ENCODE measurements around the gene FADS1. TPM values are rescaled to one million over a fixed set of nuclear protein-coding genes. Genes with fewer than 3 reads are reported as not detected.

FADS1 gene
- total RNA-seq, 2 donors from 2014 or later = 1.2 to 4.6 TPM

DNA sequence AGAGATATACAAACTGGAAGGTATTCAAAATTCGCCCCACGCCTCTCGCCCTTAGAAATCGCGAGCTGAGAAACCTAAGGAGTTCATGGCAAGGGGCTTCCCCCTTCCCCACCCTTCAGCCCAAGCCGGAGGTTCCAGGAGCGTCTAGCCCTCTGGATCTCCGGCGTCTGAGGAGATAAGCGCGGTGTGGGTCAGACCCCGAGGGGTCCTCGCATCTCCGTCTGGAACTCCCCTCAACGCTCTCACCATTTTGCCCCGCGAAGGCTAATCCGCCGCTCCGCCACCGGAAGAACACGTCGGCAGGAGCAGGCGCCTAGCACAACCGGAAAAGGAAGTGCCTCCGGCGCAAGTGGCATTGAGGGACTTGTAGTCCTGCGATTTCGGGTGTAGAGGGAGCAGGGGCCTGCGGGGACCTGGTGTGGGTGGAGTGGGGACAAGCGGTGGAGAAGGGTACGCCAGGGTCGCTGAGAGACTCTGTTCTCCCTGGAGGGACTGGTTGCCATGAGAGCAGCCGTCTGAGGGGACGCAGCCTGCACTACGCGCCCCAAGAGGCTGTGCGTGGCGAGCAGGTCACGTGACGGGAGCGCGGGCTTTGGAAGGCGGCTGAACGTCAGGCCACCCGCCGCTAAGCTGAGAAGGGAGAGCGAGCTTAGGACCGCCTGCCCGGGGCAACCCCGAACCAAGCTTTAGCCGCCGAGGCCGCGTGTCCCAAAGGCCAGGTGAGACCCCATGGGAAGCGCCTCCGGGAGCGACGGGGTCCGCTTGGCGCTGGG, 24.3 kb downstream of the FADS1 start, which contains the start of the genes FEN1 and TMEM258:
FEN1 (plus strand) TSS at position 602 of the 773 bp plus-strand sequence. CDS start 2,451 bp downstream, outside the sequence.
TMEM258 (minus strand) TSS at position 290 of the 773 bp plus-strand sequence; CDS start at position 249, 41 bp downstream.
- no peaks in the 10 kb centered on the region for H3K9me3 ChIP-seq (ENCODE audit: control insufficient read depth, low read length, poor library complexity, severe bottlenecking)
- no peaks in the 10 kb centered on the region for H3K27me3 Mint-ChIP-seq
- DNase-seq (peak; percentile 74 to 79 (median 77)), ATAC-seq (peak; percentile 90)
- peaks cover 3% of the 10 kb centered on the region for H3K36me3 Mint-ChIP-seq (ENCODE audit: low read depth)
- peak within 1 kb of the TSS; percentile 99 for H3K27ac Mint-ChIP-seq
- peak within 1 kb of the TSS; percentile 96 for H3K4me3 Mint-ChIP-seq
- peaks cover 18% of the 10 kb centered on the region for H3K4me1 Mint-ChIP-seq

DNA sequence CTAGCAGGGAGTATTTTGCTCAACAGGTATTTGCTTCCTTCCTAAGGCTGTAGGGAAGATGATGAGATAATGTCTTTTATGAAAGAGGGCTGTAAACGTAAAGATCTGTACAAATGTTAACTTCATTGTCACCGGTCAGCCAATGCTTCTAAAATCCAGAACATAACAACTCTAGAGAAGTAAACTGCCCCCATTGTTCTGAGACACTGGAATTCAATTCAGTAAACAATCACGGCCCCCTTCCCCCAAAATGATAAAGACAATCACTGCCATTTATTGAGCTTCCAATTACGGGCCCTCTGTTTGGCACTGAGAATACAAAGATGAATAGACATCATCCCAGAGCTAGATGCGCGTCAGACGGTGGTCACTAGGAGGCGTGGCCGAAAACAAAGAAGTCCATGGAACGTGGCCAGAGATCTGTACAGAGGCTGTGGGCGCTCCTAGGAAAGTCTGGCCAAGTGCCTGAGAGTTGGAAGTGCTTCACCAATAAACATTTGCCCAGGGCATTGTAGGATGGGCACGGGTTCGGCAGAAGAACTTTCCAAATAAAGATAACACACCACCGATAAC, 25.0 kb downstream of the FADS1 start:
- peak overlapping the region; percentile 96 for H3K4me3 Mint-ChIP-seq
- no peaks in the 10 kb centered on the region for H3K9me3 ChIP-seq (ENCODE audit: control insufficient read depth, low read length, poor library complexity, severe bottlenecking)
- peaks cover 3% of the 10 kb centered on the region for H3K36me3 Mint-ChIP-seq (ENCODE audit: low read depth)
- H3K27me3 Mint-ChIP-seq = no peaks in the 10 kb centered on the region
- peaks cover 15% of the 10 kb centered on the region for H3K4me1 Mint-ChIP-seq
- peak; percentile 31 for ATAC-seq
- peak overlapping the region; percentile 99 for H3K27ac Mint-ChIP-seq
- DNase-seq = no peak

DNA sequence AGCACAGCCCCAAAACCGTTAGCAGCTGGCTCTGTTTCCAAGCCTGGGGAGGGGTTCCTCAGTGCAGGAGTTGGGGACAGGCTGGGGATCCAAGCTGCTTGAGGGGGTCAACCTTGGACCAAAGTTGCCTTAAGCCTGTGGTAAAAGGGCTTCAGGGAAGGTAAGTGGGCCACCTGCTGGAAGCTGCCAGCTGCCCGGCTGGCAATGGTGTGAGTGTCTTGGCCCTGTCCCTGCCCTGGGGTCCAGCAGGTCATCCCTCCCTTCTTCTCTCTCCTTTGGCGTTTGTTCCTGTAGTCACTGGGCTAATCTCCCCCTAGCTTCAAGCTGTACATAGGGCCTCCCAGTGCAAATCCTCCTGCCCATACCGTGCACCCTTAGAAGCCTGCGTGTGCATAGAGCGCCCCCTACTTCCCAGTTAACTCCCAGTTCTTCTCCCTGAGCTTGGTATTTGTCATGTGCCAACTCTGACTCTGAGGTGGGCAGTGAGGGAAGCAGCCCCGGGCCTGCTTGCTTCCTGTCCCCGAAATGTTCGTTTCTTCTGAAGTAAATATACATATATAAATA, 28.8 kb downstream of the FADS1 start:
- DNase-seq (no peak), ATAC-seq (no peak)
- Mint-ChIP-seq H3K4me1 (peaks cover 15% of the 10 kb centered on the region), H3K27ac (peak overlapping the region; percentile 27), H3K27me3 (no peaks in the 10 kb centered on the region), H3K4me3 (no peak overlapping the region), H3K36me3 (ENCODE audit: low read depth) (peaks cover 5% of the 10 kb centered on the region)
- H3K9me3 ChIP-seq (ENCODE audit: control insufficient read depth, low read length, poor library complexity, severe bottlenecking) = no peaks in the 10 kb centered on the region

DNA sequence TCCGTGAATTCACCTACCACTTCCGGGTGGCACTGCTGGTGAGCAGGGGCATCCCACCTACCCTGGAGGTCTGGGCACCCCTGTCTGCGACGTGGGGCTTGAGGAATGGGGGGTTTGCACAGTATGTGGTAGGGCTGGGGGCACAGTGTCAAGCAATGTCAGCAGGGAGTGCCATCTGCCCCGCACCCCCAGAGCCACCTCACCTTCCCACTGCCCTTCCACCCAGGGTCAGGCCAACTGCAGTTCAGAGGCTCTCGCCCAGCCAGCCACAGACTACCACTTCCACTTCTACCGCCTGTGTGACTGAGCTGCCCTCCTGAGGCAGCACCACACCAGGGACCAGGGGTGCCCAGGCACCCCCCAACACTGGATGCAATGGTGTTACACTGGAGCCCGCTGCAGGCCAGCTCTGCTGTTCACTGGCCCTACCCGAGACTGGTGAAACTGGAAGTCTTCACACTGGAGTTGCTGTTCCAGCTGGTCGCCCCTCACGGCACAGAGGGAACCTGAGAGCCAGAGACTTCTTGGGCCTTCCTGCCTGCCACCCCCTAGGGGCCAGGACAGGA, 30.9 kb downstream of the FADS1 start:
- Mint-ChIP-seq H3K4me1 (peaks cover 6% of the 10 kb centered on the region), H3K27ac (no peak overlapping the region), H3K27me3 (no peaks in the 10 kb centered on the region), H3K4me3 (no peak overlapping the region), H3K36me3 (ENCODE audit: low read depth) (peaks cover 5% of the 10 kb centered on the region)
- DNase-seq (no peak), ATAC-seq (no peak)
- H3K9me3 ChIP-seq (ENCODE audit: control insufficient read depth, low read length, poor library complexity, severe bottlenecking) = no peaks in the 10 kb centered on the region

DNA sequence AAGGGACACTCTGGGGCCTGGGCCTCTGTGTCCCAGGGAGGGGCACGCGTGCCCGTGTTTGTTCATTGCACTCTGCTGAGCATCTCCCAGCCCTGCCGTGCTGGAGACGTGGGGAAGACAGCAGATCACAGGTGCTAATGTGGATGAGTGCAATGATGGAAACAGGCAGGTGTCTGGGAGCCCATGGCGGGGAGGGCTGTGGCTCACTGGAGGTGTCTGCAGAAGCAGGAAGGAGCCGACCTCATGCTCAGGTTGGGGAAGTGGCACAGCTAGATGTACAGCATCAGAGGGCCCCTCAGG, 32.3 kb downstream of the FADS1 start:
- Mint-ChIP-seq H3K27me3 (no peaks in the 10 kb centered on the region), H3K27ac (peak overlapping the region; percentile 37), H3K36me3 (ENCODE audit: low read depth) (peaks cover 5% of the 10 kb centered on the region), H3K4me1 (peaks cover 2% of the 10 kb centered on the region), H3K4me3 (peak overlapping the region; percentile 31)
- DNase-seq (no peak), ATAC-seq (no peak)
- no peaks in the 10 kb centered on the region for H3K9me3 ChIP-seq (ENCODE audit: control insufficient read depth, low read length, poor library complexity, severe bottlenecking)

DNA sequence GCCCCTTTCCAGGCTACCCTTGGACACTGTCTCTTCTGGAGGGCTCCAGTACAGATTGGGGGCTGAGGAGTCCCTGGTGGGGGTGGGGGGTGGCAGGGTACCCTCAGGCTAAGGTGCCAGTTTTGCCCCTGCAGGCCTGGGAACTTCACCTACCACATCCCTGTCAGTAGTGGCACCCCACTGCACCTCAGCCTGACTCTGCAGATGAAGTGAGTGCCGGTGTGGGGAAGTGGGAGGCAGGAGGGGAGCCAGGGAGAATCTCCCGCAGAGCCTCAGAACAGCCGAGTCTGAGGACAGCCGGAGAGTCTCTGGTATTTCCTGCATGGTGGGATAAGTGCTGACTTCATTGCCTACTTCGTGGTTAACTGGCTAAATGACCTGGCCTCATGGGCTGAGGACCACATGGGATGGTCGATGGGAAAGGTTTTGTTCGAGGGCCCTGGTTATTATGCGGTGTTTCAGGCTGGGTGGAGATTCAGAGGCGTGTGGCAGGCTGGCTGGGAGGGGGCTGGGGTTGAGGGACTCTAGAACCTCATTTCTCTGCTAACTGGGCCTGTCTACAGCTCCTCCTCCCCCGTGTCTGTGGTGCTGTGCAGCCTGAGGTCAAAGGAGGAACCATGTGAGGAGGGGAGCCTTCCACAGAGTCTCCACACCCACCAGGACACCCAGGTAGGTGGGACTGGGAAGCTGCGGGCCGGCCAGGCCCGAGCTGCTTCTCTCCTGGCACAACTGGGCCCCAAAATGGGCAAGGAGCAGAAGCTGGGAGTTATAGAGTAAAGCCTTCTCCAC, 32.9 kb downstream of the FADS1 start:
- peak overlapping the region; percentile 31 for H3K4me3 Mint-ChIP-seq
- DNase-seq = no peak
- H3K36me3 Mint-ChIP-seq (ENCODE audit: low read depth) = peaks cover 5% of the 10 kb centered on the region
- H3K27me3 Mint-ChIP-seq = no peaks in the 10 kb centered on the region
- ATAC-seq = no peak
- peaks cover 2% of the 10 kb centered on the region for H3K4me1 Mint-ChIP-seq
- peak overlapping the region; percentile 37 for H3K27ac Mint-ChIP-seq
- H3K9me3 ChIP-seq (ENCODE audit: control insufficient read depth, low read length, poor library complexity, severe bottlenecking) = no peaks in the 10 kb centered on the region

DNA sequence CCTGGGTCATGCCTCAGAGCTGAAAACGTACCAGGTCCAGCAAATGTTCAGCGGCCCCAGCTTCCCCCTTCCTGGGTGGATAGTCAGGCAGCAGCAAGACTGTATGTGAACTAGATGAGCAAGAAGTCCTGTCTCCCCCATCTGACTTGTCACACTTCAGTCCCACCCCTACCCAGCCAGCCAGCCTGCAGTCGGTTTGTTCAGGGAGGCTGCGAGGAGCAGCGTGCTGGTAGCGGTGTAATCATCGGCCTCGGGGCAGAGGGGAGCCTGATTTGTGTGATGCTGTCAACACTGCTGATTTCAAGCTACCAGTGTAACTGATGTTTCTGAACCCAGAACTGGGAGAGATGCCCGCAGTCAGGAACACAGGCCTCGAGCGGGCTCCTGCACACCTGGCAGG, 34.0 kb downstream of the FADS1 start:
- Mint-ChIP-seq H3K36me3 (ENCODE audit: low read depth) (peaks cover 3% of the 10 kb centered on the region), H3K4me3 (no peak overlapping the region), H3K4me1 (peaks cover 5% of the 10 kb centered on the region), H3K27me3 (no peaks in the 10 kb centered on the region), H3K27ac (no peak overlapping the region)
- ATAC-seq (no peak), DNase-seq (no peak)
- no peaks in the 10 kb centered on the region for H3K9me3 ChIP-seq (ENCODE audit: control insufficient read depth, low read length, poor library complexity, severe bottlenecking)

DNA sequence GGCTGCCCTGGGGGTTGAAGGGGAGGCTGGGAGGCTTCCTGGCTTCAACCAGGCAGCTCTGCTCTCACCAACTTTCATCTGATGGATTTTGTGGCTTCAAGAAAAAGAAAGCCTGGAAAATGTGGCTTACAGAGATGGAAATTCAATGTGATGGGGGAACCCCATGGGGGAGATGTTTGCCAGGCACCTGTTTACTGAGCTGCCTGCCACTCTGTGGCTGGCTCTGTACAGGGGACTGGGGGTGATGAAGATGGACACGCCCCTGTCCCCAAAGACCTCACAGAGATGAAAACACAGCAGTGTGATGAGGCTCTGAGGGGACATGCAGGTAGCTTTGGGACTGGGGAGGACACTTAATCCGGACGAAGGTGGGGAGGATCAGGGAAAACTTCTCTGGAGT, 34.5 kb downstream of the FADS1 start:
- Mint-ChIP-seq H3K27me3 (no peaks in the 10 kb centered on the region), H3K4me1 (peaks cover 6% of the 10 kb centered on the region), H3K36me3 (ENCODE audit: low read depth) (peaks cover 3% of the 10 kb centered on the region), H3K27ac (no peak overlapping the region), H3K4me3 (no peak overlapping the region)
- DNase-seq (no peak), ATAC-seq (no peak)
- no peaks in the 10 kb centered on the region for H3K9me3 ChIP-seq (ENCODE audit: control insufficient read depth, low read length, poor library complexity, severe bottlenecking)

DNA sequence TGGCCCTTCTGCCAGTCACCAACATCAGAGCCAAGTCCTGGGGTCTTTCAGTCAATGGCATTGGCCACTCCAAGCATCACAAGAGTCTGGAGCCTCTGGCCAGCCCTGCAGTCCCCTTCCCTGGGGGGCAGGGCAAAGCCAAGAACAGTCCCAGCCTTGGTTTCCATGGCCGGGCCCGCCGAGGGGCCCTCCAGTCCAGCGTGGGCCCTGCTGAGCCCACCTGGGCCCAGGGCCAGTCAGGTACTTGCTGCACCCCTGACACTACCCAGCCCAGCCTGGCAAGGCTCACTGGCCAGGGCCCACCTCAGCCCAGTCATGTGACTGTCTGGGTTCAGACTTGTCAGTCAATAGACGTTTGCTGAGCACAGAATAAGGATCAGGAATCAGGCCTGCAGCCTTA, 35.2 kb downstream of the FADS1 start:
- no peaks in the 10 kb centered on the region for H3K27me3 Mint-ChIP-seq
- peaks cover 3% of the 10 kb centered on the region for H3K36me3 Mint-ChIP-seq (ENCODE audit: low read depth)
- H3K9me3 ChIP-seq (ENCODE audit: control insufficient read depth, low read length, poor library complexity, severe bottlenecking) = no peaks in the 10 kb centered on the region
- DNase-seq = no peak
- ATAC-seq = no peak
- H3K27ac Mint-ChIP-seq = no peak overlapping the region
- H3K4me1 Mint-ChIP-seq = peaks cover 6% of the 10 kb centered on the region
- no peak overlapping the region for H3K4me3 Mint-ChIP-seq

DNA sequence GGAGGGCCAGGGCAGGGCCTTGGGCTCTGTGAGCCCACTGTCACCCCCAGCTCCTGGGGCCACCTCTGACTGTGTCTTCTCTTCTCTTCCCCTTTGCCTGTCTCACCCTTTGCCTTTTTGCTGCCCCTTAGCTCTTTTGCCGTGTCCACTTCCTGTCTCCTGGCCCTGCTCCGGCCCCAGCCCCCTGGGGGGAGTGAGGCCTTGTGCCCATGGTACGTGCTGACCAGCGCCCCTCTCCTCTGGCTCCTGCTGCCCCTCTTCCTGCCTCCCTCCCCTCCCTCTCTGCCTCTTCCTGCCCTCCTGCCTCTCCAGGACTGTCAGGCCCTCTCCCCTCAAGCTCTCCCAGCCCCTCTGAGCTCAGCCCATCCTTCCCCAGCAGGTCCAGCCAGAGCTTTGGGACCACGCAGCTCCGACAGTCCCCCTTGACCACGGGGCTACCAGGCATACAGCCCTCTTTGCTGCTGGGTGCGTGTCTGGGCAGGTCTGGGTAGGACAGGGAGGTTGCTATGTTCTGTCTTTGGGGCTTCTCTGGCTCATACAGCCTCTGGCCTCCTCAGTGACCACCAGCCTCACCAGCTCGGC, 36.1 kb downstream of the FADS1 start:
- Mint-ChIP-seq H3K36me3 (ENCODE audit: low read depth) (peaks cover 3% of the 10 kb centered on the region), H3K4me3 (no peak overlapping the region), H3K27ac (no peak overlapping the region), H3K4me1 (peaks cover 6% of the 10 kb centered on the region), H3K27me3 (no peaks in the 10 kb centered on the region)
- ATAC-seq (no peak), DNase-seq (no peak)
- no peaks in the 10 kb centered on the region for H3K9me3 ChIP-seq (ENCODE audit: control insufficient read depth, low read length, poor library complexity, severe bottlenecking)

DNA sequence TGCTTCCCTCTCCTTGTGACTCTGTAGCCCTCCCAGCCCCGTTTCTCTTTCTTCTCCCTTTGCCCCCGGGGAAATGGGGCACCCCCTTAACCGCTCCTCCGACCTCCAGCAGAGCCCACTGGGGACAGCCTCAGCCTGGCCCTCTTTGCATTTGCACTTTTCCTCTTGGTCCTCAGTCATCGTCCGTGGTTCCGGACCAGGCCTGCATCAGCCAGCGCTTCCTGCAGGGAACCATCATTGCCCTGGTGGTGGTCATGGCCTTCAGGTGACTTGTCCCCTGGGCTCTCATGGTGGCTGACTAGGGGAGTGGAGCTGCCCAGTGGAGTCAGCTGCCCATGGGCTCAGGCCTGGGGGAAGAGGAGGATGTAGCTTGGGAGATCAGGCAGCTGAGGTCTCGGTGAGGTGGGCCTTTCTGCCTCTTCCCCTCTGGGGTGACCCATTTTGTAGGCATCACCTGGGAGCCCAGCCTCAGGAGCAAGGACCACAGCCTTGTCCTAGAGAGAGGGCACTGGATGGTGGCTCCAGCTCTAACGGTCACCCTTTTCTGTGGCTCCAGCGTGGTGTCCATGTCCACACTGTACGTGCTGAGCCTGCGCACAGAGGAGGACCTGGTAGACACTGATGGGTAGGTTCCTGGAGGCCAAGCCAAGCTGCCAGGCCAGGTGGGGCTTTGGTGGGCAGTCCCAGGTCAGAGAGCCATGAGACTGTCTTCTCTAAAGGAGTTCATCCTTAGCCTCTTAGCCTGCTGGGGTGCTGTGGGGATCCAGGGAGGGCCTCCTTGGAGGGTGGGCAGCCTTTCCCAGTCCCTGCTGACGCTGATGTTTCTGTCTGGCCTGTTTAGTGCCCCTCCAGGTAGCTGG, 36.9 kb downstream of the FADS1 start:
- Mint-ChIP-seq H3K27me3 (no peaks in the 10 kb centered on the region), H3K36me3 (ENCODE audit: low read depth) (peaks cover 3% of the 10 kb centered on the region), H3K4me3 (no peak overlapping the region), H3K4me1 (peaks cover 6% of the 10 kb centered on the region), H3K27ac (no peak overlapping the region)
- DNase-seq = no peak
- H3K9me3 ChIP-seq (ENCODE audit: control insufficient read depth, low read length, poor library complexity, severe bottlenecking) = no peaks in the 10 kb centered on the region
- ATAC-seq = no peak
